Measurements from ENCODE around the gene RNF26.

RNF26 gene

DNA sequence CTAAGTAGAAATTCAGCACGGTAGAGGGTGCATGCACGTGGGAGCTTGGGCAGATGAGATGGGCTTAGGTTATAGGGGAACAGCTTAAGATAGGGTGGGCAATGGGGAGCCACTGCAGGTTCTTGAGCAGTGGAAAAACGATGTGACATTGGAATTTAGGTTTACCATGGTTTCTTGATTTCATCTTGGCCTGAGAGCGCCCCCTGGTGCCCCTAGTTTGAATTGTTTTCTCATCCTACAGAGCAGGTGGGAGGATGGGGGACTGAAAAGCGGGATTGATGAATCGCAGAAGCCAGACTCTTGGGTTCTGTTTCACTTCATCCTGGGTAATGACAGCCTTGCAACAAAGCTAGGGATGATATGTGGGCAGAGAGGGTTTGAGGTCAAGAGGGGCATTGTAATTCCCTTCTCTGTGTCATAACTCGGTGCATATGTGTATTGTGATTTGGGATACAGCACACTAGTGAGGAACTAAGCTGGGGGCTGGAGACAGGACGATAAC lies 10.7 kb upstream of the RNF26 start:
- H3K27ac ChIP-seq (ENCODE audit: low read depth, low read length) = no peak overlapping the region
- no peaks in the 10 kb centered on the region for H3K9me3 ChIP-seq (ENCODE audit: insufficient read depth, low read depth, low read length)
- H3K4me3 ChIP-seq (ENCODE audit: low read length) = no peak overlapping the region
- no peak overlapping the region for H3K9ac ChIP-seq (ENCODE audit: low read depth, low read length)
- 43% methylated on average over 8 of the region's 8 CpGs for WGBS
- H3K36me3 ChIP-seq (ENCODE audit: insufficient read depth, low read length) = no peaks in the 10 kb centered on the region
- H3K4me1 ChIP-seq (ENCODE audit: insufficient read depth, low read length) = peaks cover 23% of the 10 kb centered on the region
- H3K27me3 ChIP-seq (ENCODE audit: insufficient read depth, low read length) = no peaks in the 10 kb centered on the region

DNA sequence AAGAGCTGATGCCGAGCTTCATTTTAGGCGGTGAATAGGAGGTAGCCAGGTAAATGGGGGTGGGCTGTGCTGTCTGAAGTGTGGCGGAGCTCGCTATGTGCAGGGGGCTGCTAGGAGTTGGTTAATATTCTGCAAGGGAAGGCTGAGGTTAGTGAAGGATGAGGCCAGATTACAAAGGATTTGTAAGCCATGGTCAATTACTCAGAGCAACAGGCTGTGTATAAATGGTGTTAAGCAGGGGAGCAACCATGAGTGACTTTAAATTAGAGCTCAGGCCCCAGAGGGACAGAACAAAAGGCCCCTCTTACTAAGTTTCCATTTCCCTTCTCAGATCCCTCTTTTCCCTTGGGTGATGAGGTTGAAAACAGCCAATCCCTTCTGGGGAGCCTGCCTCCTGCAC lies 10.1 kb upstream of the RNF26 start:
- H3K4me3 ChIP-seq (ENCODE audit: low read length) = no peak overlapping the region
- no peaks in the 10 kb centered on the region for H3K36me3 ChIP-seq (ENCODE audit: insufficient read depth, low read length)
- 89% methylated on average over 4 of the region's 4 CpGs for WGBS
- no peaks in the 10 kb centered on the region for H3K9me3 ChIP-seq (ENCODE audit: insufficient read depth, low read depth, low read length)
- no peak overlapping the region for H3K9ac ChIP-seq (ENCODE audit: low read depth, low read length)
- H3K4me1 ChIP-seq (ENCODE audit: insufficient read depth, low read length) = peaks cover 17% of the 10 kb centered on the region
- no peaks in the 10 kb centered on the region; the same call in 1 of the 2 replicates for H3K27me3 ChIP-seq (ENCODE audit: insufficient read depth, low read length)
- no peak overlapping the region for H3K27ac ChIP-seq (ENCODE audit: low read depth, low read length)

DNA sequence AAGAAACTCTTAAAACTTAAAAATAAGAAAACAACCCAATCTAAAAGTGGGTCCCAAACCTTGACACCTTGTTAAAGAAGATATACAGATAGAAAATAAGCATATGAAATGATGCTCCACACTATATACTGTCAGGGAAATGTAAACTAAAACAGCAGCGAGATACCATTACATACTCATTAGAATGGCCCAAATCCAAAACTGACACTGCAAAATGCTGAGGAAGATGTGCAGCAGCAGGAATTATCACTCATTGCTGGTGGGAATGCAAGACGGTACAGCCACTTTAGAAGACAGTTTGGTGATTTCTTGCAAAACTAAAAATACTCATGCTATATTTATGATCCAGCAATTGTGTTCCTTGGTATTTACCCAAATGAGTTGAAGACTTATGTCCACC lies 5.0 kb upstream of the RNF26 start:
- no peaks in the 10 kb centered on the region for H3K4me1 ChIP-seq (ENCODE audit: insufficient read depth, low read length)
- H3K4me3 ChIP-seq (ENCODE audit: low read length) = no peak overlapping the region
- H3K9ac ChIP-seq (ENCODE audit: low read depth, low read length) = no peak overlapping the region
- no peaks in the 10 kb centered on the region; the same call in 1 of the 2 replicates for H3K27me3 ChIP-seq (ENCODE audit: insufficient read depth, low read length)
- H3K36me3 ChIP-seq (ENCODE audit: insufficient read depth, low read length) = no peaks in the 10 kb centered on the region
- 89% methylated on average over 2 of the region's 2 CpGs for WGBS
- no peaks in the 10 kb centered on the region for H3K9me3 ChIP-seq (ENCODE audit: insufficient read depth, low read depth, low read length)
- H3K27ac ChIP-seq (ENCODE audit: low read depth, low read length) = no peak overlapping the region

DNA sequence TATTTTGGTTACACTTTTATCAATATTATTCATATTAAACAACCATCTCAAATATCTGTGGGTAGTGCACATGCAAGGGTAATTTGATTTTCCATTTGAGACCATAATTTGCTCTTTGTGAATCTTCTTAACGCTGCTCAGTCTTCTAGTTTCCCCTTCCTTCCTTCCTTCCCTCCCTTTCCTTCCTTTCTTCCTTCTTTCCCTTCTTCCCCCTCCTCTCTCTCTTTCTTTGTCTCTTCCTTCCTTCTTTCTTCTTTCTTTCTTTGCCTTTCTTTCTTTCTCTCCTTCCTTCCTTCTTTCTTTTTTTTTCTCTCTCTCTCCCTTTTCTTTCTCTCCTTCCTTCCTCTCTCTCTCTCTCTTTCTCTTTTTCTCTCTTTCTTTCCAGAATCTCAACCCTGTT lies 4.1 kb upstream of the RNF26 start:
- Histone ChIP-seq H3K27ac (ENCODE audit: low read depth, low read length) (no peak overlapping the region), H3K9ac (ENCODE audit: low read depth, low read length) (no peak overlapping the region), H3K4me1 (ENCODE audit: insufficient read depth, low read length) (peaks cover 4% of the 10 kb centered on the region; the same call in 1 of the 2 replicates), H3K27me3 (ENCODE audit: insufficient read depth, low read length) (no peaks in the 10 kb centered on the region; the same call in 1 of the 2 replicates), H3K4me3 (ENCODE audit: low read length) (no peak overlapping the region), H3K36me3 (ENCODE audit: insufficient read depth, low read length) (no peaks in the 10 kb centered on the region), H3K9me3 (ENCODE audit: insufficient read depth, low read depth, low read length) (no peaks in the 10 kb centered on the region)
- WGBS = 78% methylated on average over 1 of the region's 1 CpG

DNA sequence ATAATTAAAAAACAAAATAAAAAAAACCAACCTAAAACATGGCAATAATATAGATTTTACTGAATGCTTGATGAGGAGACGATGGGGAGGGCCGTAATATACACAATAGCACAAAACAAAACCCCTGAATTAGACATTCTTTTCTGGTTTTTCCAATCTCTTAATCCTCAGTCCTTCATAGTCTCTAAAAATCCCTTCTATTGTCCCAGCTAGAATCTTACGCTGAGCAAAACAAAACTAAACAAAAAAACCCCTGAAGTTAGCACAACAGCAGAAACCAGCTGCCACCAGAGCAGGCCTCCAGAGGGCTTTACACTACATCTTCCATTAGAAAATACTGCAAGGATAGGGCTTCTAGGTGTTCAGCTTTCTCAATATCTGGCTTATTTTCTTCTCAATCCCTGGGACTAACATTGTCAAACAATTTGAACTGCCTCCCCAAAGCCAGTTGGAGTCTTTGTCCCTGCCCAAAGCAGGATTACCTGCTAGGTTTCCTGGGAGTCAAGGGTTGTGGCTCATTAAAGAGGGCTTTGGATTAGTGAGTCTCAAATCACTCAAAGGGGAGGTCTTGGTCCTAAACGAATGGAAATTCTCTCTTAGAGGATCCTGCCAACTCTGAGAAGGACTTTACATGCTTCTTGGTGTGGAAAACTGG lies 2.1 kb upstream of the RNF26 start:
- H3K9me3 ChIP-seq (ENCODE audit: insufficient read depth, low read depth, low read length) = no peaks in the 10 kb centered on the region
- peaks cover 11% of the 10 kb centered on the region for H3K36me3 ChIP-seq (ENCODE audit: insufficient read depth, low read length)
- H3K27ac ChIP-seq (ENCODE audit: low read depth, low read length) = no peak overlapping the region
- peaks cover 11% of the 10 kb centered on the region; the same call in 1 of the 2 replicates for H3K4me1 ChIP-seq (ENCODE audit: insufficient read depth, low read length)
- H3K9ac ChIP-seq (ENCODE audit: low read depth, low read length) = no peak overlapping the region
- no peaks in the 10 kb centered on the region; the same call in 1 of the 2 replicates for H3K27me3 ChIP-seq (ENCODE audit: insufficient read depth, low read length)
- WGBS = 82% methylated on average over 4 of the region's 4 CpGs
- H3K4me3 ChIP-seq (ENCODE audit: low read length) = no peak overlapping the region

DNA sequence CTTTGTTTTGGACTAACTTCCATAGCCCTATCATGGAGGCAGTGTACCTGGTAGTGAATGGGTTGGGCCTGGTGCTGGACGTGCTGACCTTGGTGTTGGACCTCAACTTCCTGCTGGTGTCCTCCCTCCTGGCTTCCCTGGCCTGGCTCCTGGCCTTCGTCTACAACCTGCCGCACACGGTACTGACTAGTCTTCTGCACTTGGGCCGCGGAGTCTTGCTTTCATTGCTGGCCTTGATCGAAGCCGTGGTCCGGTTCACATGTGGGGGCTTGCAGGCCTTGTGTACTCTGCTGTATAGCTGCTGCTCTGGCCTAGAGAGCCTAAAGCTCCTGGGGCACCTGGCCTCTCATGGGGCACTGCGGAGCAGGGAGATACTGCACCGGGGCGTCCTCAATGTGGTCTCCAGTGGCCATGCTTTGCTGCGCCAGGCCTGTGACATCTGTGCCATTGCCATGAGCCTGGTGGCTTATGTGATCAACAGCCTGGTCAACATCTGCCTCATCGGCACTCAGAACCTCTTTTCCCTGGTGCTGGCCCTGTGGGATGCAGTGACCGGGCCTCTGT lies 846 bp downstream of the RNF26 start:
- H3K4me3 ChIP-seq (ENCODE audit: low read length) = peak overlapping the region; percentile 84
- 83% methylated on average over 15 of the region's 15 CpGs for WGBS
- peaks cover 15% of the 10 kb centered on the region for H3K27me3 ChIP-seq (ENCODE audit: insufficient read depth, low read length)
- H3K36me3 ChIP-seq (ENCODE audit: insufficient read depth, low read length) = peaks cover 11% of the 10 kb centered on the region
- no peak overlapping the region for H3K27ac ChIP-seq (ENCODE audit: low read depth, low read length)
- peaks cover 27% of the 10 kb centered on the region for H3K4me1 ChIP-seq (ENCODE audit: insufficient read depth, low read length)
- H3K9me3 ChIP-seq (ENCODE audit: insufficient read depth, low read depth, low read length) = no peaks in the 10 kb centered on the region
- H3K9ac ChIP-seq (ENCODE audit: low read depth, low read length) = peak overlapping the region; percentile 84

DNA sequence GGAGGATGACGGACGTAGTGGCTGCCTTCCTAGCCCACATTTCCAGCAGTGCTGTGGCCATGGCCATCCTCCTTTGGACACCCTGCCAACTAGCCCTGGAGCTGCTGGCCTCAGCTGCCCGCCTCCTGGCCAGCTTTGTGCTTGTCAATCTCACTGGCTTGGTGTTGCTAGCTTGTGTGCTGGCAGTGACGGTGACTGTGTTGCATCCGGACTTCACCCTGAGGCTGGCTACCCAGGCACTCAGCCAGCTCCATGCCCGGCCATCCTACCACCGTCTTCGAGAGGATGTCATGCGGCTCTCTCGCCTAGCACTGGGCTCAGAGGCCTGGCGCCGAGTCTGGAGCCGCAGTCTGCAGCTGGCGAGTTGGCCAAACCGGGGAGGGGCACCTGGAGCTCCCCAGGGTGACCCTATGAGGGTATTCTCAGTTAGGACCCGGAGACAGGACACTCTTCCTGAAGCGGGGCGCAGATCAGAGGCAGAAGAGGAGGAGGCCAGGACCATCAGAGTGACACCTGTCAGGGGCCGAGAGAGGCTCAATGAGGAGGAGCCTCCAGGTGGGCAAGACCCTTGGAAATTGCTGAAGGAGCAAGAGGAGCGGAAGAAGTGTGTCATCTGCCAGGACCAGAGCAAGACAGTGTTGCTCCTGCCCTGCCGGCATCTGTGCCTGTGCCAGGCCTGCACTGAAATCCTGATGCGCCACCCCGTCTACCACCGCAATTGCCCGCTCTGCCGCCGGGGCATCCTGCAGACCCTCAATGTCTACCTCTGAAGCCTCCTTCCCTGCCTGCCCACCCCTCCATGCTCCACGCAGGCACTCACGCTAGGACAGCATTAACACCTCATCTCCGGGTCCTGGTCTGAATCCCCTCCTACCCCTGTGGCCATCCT lies 1.6 kb downstream of the RNF26 start:
- Histone ChIP-seq H3K9ac (ENCODE audit: low read depth, low read length) (no peak overlapping the region), H3K36me3 (ENCODE audit: insufficient read depth, low read length) (peaks cover 11% of the 10 kb centered on the region), H3K27ac (ENCODE audit: low read depth, low read length) (no peak overlapping the region), H3K27me3 (ENCODE audit: insufficient read depth, low read length) (peaks cover 22% of the 10 kb centered on the region), H3K9me3 (ENCODE audit: insufficient read depth, low read depth, low read length) (no peaks in the 10 kb centered on the region), H3K4me1 (ENCODE audit: insufficient read depth, low read length) (peaks cover 28% of the 10 kb centered on the region), H3K4me3 (ENCODE audit: low read length) (peak overlapping the region; percentile 84)
- 91% methylated on average over 30 of the region's 30 CpGs for WGBS

DNA sequence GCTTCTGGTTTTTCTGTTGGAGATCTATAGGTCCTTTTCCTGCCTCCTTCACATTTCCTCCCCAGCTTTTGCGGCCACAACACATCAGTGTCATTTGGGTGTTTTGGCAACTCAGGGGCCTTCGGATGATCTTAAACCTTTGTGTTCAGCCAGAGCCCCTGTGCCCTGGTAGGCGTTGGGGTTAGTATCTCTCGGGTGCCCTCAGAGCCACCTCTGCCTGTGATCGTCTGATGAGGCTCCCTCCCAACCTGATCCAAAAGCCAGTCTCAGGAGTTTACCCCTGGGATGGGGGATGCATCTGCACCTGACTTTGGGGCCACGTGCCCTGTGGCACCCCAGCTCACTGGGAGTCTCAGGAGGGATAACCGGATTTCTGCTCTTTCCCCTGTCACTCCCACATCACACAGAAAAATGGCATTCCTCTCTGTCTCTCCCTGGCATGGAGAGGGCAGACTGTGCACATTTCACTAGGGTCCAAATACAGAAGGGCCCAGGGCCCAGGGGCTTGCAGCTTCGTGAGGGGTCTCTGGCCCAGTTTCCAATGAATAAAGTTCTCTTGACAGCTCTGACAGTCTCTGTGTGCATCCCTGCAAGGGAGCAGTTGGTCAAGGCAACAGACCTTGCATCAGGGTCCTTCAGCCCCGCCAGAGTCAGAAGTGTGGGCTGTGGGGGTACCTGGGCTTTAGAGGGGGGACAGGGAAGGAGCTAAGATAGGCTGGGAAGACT lies 2.6 kb downstream of the RNF26 start:
- Histone ChIP-seq H3K4me3 (ENCODE audit: low read length) (peak overlapping the region; percentile 59), H3K36me3 (ENCODE audit: insufficient read depth, low read length) (peaks cover 11% of the 10 kb centered on the region), H3K27ac (ENCODE audit: low read depth, low read length) (peak overlapping the region; percentile 86; the same call in 1 of the 2 replicates), H3K27me3 (ENCODE audit: insufficient read depth, low read length) (peaks cover 32% of the 10 kb centered on the region), H3K9me3 (ENCODE audit: insufficient read depth, low read depth, low read length) (no peaks in the 10 kb centered on the region), H3K9ac (ENCODE audit: low read depth, low read length) (peak overlapping the region; percentile 54), H3K4me1 (ENCODE audit: insufficient read depth, low read length) (peaks cover 34% of the 10 kb centered on the region)
- whole genome bisulfite sequencing = 89% methylated on average over 9 of the region's 9 CpGs

DNA sequence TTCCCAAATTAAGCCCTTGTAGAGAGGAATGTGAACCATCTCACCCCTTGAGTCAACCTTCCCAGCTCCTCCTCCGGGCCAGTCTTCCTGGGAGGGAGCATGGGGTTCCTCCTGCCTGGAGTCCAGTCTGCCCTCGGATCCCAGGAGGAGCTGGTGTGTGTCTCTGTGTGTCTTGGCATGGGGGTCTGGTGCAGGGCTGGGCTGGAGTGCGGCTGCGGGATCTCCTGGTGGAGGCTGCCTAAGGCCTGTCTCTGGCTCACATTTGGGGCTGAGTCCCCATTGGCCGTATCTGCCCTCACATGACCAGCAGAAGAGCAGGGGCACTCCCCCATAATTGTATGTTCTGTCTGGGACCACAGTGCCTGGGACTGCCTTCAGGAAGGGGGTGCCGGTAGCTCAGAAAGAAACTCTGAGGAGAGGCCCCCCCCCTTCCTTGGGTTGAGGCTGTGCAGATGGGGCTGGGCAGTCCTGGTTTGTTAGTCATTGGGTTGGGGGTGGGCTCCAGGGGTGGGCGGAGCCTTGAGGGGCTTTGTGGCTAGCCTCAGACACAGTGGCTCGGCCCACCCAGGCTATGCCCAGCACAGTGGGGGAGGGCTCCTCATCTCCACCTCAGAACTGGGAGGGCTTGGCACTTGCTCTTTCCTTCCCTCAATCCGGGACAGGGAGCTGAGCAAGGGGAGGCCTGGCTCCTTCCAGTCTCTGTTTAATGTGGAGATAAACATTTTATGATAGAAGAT lies 3.4 kb downstream of the RNF26 start:
- 26% methylated on average over 8 of the region's 9 CpGs for WGBS

DNA sequence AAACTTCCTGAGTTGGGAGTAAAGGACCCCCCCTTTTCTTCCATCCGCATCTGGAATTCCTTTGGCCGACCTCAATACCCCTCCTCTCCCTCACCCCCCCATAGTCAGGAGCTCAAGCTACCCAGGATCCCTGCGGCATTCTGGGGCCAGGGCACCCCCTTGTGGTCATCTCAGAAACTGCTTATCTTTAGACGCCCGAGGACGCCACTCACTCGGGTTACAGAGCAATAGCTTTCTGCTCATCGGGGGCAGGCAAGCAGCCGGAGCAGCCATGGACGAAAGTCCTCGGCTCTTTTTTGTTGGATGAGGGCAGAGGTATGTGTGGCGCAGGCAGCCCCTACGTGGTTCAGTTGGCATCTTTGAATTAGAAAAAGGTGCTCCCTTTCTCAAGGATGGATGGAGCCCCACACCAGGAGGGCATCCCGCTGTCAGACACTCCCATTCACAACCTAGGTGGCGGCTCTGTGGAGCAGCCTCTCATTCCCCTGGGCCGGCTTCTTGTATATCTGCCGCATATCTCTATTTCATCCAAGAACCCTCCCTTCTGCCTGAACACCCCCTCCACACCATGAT lies 4.1 kb downstream of the RNF26 start:
- H3K36me3 ChIP-seq (ENCODE audit: insufficient read depth, low read length) = peaks cover 11% of the 10 kb centered on the region
- 6% methylated on average over 17 of the region's 17 CpGs for WGBS
- peaks cover 40% of the 10 kb centered on the region for H3K27me3 ChIP-seq (ENCODE audit: insufficient read depth, low read length)
- H3K27ac ChIP-seq (ENCODE audit: low read depth, low read length) = peak overlapping the region; percentile 86
- H3K4me3 ChIP-seq (ENCODE audit: low read length) = peak overlapping the region; percentile 59
- H3K4me1 ChIP-seq (ENCODE audit: insufficient read depth, low read length) = peaks cover 34% of the 10 kb centered on the region
- no peaks in the 10 kb centered on the region for H3K9me3 ChIP-seq (ENCODE audit: insufficient read depth, low read depth, low read length)
- H3K9ac ChIP-seq (ENCODE audit: low read depth, low read length) = 0 out of 2 replicates have a peak overlapping the region, but pooled peaks have one; percentile 12

More for the DNA sequence above, 3.4 kb downstream of the RNF26 start:
- peak overlapping the region; percentile 59 for H3K4me3 ChIP-seq (ENCODE audit: low read length)
- peak overlapping the region; percentile 86 for H3K27ac ChIP-seq (ENCODE audit: low read depth, low read length)
- H3K27me3 ChIP-seq (ENCODE audit: insufficient read depth, low read length) = peaks cover 40% of the 10 kb centered on the region
- H3K9ac ChIP-seq (ENCODE audit: low read depth, low read length) = peak overlapping the region; percentile 54
- peaks cover 11% of the 10 kb centered on the region for H3K36me3 ChIP-seq (ENCODE audit: insufficient read depth, low read length)
- H3K9me3 ChIP-seq (ENCODE audit: insufficient read depth, low read depth, low read length) = no peaks in the 10 kb centered on the region
- H3K4me1 ChIP-seq (ENCODE audit: insufficient read depth, low read length) = peaks cover 34% of the 10 kb centered on the region
